ENCODE data around the gene DSCAML1. TPM values are rescaled to one million over a fixed set of nuclear protein-coding genes. Genes with fewer than 3 reads are reported as not detected.

DSCAML1 gene
- total RNA-seq, 1 experiment from 2014 or later: 0.90 TPM

DNA sequence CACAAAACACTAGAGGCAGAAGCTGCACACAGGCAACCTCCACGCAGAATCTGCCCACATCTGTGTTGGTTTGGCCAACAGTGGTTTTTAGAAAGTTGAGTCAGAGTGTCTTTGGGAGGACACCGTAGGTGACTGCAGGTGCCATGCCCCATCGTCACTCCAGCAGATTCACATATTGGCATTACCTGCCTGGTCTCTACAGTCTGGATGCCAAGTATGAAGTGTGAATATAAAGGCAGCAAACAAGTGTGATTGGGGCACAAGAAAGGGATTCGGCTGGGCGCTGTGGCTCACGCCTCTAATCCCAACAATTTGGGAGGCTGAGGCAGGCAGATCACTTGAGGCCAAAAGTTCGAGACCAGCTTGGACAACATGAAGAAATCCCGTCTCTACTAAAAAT lies 38.6 kb upstream of the DSCAML1 start (continued):
- TF ChIP-seq, protein P1, sequence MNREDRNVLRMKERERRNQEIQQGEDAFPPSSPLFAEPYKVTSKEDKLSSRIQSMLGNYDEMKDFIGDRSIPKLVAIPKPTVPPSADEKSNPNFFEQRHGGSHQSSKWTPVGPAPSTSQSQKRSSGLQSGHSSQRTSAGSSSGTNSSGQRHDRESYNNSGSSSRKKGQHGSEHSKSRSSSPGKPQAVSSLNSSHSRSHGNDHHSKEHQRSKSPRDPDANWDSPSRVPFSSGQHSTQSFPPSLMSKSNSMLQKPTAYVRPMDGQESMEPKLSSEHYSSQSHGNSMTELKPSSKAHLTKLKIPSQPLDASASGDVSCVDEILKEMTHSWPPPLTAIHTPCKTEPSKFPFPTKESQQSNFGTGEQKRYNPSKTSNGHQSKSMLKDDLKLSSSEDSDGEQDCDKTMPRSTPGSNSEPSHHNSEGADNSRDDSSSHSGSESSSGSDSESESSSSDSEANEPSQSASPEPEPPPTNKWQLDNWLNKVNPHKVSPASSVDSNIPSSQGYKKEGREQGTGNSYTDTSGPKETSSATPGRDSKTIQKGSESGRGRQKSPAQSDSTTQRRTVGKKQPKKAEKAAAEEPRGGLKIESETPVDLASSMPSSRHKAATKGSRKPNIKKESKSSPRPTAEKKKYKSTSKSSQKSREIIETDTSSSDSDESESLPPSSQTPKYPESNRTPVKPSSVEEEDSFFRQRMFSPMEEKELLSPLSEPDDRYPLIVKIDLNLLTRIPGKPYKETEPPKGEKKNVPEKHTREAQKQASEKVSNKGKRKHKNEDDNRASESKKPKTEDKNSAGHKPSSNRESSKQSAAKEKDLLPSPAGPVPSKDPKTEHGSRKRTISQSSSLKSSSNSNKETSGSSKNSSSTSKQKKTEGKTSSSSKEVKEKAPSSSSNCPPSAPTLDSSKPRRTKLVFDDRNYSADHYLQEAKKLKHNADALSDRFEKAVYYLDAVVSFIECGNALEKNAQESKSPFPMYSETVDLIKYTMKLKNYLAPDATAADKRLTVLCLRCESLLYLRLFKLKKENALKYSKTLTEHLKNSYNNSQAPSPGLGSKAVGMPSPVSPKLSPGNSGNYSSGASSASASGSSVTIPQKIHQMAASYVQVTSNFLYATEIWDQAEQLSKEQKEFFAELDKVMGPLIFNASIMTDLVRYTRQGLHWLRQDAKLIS (CRISPR knock-in tag; IDR thresholded peaks at IDR 0.05; ENCODE audit: borderline replicate concordance): no peak
- TF ChIP-seq, protein P2, sequence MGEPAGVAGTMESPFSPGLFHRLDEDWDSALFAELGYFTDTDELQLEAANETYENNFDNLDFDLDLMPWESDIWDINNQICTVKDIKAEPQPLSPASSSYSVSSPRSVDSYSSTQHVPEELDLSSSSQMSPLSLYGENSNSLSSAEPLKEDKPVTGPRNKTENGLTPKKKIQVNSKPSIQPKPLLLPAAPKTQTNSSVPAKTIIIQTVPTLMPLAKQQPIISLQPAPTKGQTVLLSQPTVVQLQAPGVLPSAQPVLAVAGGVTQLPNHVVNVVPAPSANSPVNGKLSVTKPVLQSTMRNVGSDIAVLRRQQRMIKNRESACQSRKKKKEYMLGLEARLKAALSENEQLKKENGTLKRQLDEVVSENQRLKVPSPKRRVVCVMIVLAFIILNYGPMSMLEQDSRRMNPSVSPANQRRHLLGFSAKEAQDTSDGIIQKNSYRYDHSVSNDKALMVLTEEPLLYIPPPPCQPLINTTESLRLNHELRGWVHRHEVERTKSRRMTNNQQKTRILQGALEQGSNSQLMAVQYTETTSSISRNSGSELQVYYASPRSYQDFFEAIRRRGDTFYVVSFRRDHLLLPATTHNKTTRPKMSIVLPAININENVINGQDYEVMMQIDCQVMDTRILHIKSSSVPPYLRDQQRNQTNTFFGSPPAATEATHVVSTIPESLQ (CRISPR knock-in tag; IDR thresholded peaks at IDR 0.05): no peak

DNA sequence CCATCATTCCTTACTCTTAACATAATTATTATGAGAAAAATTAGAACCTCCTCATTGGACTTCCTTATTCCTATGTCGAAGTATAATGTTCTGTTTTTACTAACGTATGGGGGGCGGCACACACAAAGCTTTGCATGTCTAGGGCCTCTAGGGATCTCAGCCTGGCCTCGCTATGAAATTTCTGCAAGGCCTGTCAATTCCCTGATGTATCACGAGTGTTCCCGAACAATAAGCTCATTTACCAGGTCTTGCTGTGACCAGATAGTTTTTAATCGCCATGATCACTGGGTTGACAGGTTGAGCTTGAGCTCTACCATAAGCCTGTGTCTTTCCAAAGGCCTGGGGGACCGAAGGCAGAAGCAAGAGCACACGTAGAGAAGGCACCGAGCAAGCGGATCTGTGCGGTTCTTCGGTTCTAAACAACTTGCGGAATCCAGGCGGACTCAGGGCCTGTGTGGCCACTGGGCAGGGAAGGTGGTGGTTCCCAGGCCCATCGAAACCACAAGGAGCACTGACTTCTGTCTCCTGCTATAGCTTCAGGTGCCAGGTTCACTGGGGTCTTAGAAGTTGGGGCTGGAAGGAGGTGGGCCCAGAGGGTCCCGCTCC lies 37.9 kb upstream of the DSCAML1 start:
- Mint-ChIP-seq H3K9me3 (no peaks in the 10 kb centered on the region), H3K27ac (no peak overlapping the region), H3K27me3 (ENCODE audit: low read depth) (peaks cover 2% of the 10 kb centered on the region; the same call in 1 of the 2 replicates), H3K36me3 (no peaks in the 10 kb centered on the region), H3K4me1 (peaks cover 29% of the 10 kb centered on the region), H3K4me3 (no peak overlapping the region)
- CTCF ChIA-PET: interaction anchor here (0.9 to 3.3 kb wide), 5 partner anchors 16 to 111 kb away, joined by 3 to 23 read pairs (median 4); no protein-coding TSS in a partner anchor
- POLR2A ChIA-PET: interaction anchor here (0.6 kb wide), 1 partner anchor 575 kb away, joined by 3 read pairs; no protein-coding TSS in a partner anchor
- no peak for ATAC-seq
- DNase-seq (ENCODE audit: low spot score): no peak
- TF ChIP-seq, protein P3, sequence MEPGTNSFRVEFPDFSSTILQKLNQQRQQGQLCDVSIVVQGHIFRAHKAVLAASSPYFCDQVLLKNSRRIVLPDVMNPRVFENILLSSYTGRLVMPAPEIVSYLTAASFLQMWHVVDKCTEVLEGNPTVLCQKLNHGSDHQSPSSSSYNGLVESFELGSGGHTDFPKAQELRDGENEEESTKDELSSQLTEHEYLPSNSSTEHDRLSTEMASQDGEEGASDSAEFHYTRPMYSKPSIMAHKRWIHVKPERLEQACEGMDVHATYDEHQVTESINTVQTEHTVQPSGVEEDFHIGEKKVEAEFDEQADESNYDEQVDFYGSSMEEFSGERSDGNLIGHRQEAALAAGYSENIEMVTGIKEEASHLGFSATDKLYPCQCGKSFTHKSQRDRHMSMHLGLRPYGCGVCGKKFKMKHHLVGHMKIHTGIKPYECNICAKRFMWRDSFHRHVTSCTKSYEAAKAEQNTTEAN (CRISPR knock-in tag; IDR thresholded peaks at IDR 0.05): no peak
- TF ChIP-seq RELA (CRISPR knock-in tag; IDR thresholded peaks at IDR 0.05; ENCODE audit: borderline replicate concordance): no peak
- TF ChIP-seq, protein P4, sequence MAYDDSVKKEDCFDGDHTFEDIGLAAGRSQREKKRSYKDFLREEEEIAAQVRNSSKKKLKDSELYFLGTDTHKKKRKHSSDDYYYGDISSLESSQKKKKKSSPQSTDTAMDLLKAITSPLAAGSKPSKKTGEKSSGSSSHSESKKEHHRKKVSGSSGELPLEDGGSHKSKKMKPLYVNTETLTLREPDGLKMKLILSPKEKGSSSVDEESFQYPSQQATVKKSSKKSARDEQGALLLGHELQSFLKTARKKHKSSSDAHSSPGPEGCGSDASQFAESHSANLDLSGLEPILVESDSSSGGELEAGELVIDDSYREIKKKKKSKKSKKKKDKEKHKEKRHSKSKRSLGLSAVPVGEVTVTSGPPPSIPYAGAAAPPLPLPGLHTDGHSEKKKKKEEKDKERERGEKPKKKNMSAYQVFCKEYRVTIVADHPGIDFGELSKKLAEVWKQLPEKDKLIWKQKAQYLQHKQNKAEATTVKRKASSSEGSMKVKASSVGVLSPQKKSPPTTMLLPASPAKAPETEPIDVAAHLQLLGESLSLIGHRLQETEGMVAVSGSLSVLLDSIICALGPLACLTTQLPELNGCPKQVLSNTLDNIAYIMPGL (CRISPR knock-in tag; IDR thresholded peaks at IDR 0.05): no peak
- TF ChIP-seq JAZF1 (CRISPR knock-in tag; IDR thresholded peaks at IDR 0.05): no peak
- TF ChIP-seq NFATC4 (CRISPR knock-in tag; IDR thresholded peaks at IDR 0.05): no peak
- TF ChIP-seq, protein P5, sequence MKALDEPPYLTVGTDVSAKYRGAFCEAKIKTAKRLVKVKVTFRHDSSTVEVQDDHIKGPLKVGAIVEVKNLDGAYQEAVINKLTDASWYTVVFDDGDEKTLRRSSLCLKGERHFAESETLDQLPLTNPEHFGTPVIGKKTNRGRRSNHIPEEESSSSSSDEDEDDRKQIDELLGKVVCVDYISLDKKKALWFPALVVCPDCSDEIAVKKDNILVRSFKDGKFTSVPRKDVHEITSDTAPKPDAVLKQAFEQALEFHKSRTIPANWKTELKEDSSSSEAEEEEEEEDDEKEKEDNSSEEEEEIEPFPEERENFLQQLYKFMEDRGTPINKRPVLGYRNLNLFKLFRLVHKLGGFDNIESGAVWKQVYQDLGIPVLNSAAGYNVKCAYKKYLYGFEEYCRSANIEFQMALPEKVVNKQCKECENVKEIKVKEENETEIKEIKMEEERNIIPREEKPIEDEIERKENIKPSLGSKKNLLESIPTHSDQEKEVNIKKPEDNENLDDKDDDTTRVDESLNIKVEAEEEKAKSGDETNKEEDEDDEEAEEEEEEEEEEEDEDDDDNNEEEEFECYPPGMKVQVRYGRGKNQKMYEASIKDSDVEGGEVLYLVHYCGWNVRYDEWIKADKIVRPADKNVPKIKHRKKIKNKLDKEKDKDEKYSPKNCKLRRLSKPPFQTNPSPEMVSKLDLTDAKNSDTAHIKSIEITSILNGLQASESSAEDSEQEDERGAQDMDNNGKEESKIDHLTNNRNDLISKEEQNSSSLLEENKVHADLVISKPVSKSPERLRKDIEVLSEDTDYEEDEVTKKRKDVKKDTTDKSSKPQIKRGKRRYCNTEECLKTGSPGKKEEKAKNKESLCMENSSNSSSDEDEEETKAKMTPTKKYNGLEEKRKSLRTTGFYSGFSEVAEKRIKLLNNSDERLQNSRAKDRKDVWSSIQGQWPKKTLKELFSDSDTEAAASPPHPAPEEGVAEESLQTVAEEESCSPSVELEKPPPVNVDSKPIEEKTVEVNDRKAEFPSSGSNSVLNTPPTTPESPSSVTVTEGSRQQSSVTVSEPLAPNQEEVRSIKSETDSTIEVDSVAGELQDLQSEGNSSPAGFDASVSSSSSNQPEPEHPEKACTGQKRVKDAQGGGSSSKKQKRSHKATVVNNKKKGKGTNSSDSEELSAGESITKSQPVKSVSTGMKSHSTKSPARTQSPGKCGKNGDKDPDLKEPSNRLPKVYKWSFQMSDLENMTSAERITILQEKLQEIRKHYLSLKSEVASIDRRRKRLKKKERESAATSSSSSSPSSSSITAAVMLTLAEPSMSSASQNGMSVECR (CRISPR knock-in tag; IDR thresholded peaks at IDR 0.05; ENCODE audit: borderline replicate concordance): no peak
- no peak for TF ChIP-seq NR1H2 (CRISPR knock-in tag; IDR thresholded peaks at IDR 0.05)
- no peak for TF ChIP-seq NR3C1 (CRISPR knock-in tag; conservative IDR thresholded peaks at IDR 0.05; ENCODE audit: low read depth)
- TF ChIP-seq FOXK1 (CRISPR knock-in tag; IDR thresholded peaks at IDR 0.05): no peak
- no peak for TF ChIP-seq ZNF396 (CRISPR knock-in tag; IDR thresholded peaks at IDR 0.05; ENCODE audit: borderline replicate concordance)
- TF ChIP-seq ZNF423 (CRISPR knock-in tag; IDR thresholded peaks at IDR 0.05): no peak
- TF ChIP-seq, protein P2 (CRISPR knock-in tag; IDR thresholded peaks at IDR 0.05): no peak
- TF ChIP-seq, protein P6, sequence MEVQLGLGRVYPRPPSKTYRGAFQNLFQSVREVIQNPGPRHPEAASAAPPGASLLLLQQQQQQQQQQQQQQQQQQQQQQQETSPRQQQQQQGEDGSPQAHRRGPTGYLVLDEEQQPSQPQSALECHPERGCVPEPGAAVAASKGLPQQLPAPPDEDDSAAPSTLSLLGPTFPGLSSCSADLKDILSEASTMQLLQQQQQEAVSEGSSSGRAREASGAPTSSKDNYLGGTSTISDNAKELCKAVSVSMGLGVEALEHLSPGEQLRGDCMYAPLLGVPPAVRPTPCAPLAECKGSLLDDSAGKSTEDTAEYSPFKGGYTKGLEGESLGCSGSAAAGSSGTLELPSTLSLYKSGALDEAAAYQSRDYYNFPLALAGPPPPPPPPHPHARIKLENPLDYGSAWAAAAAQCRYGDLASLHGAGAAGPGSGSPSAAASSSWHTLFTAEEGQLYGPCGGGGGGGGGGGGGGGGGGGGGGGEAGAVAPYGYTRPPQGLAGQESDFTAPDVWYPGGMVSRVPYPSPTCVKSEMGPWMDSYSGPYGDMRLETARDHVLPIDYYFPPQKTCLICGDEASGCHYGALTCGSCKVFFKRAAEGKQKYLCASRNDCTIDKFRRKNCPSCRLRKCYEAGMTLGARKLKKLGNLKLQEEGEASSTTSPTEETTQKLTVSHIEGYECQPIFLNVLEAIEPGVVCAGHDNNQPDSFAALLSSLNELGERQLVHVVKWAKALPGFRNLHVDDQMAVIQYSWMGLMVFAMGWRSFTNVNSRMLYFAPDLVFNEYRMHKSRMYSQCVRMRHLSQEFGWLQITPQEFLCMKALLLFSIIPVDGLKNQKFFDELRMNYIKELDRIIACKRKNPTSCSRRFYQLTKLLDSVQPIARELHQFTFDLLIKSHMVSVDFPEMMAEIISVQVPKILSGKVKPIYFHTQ (CRISPR knock-in tag; IDR thresholded peaks at IDR 0.05): no peak
- no peak for TF ChIP-seq ZNF232 (CRISPR knock-in tag; IDR thresholded peaks at IDR 0.05)
- TF ChIP-seq HMGA2 (CRISPR knock-in tag; IDR thresholded peaks at IDR 0.05): no peak
- no peak for TF ChIP-seq JUN (CRISPR knock-in tag; IDR thresholded peaks at IDR 0.05)
